ENCODE results near the gene LCE5A.
"Not testable (repeated sequence)": the region's sequence is repeated elsewhere in the genome, so short reads cannot be mapped to it uniquely, and the experiment has no call there.

The LCE5A gene

DNA sequence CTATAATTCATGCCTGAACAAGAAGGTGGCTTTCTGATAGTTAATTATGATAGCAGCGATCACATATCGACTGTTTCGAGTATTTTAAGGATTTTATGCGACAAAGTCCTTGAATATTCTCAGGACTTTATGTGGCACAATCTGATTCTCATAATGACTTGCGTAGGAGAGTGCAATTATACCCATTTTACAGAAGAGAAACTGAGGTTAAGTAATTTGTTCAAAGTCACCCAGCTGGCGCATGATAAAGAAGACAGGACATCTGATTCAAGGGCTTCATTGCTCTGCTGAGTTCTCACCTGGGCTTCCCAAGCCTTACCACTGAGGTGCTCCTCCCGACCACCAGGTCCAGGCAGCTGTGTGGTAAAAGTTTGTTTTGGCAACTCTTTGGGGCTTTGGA is 5.5 kb downstream of the LCE5A start:
- DNase-seq (ENCODE audit: low spot score) = no peak

DNA sequence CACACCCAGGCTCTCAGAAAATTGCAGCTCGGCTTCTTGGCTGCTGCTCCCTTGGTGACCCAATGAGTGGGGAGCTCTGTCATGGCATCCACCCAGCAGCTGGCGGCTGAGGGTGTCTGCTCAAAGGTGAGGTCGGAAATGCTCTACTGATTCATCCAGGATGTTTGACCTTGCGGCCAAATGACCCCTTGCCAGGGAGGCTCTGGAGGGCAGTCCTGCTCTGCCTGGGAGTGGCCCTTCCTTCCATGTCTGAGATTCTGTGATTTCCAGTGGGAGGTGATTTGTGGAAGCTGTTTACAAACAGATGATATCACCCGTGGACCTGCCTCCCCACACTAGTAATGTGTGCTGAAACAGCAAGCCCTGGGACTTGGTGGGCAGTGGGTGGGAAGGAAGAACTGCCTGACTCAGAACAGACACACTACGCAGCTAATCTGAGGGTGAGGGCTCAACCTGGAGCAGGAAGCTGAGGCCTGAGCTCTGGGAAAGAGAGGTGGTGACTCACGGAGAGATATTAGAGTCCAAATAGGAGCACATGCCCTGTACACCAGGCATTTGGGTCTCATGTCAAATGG is 6.7 kb downstream of the LCE5A start:
- no peak for DNase-seq (ENCODE audit: low spot score)

DNA sequence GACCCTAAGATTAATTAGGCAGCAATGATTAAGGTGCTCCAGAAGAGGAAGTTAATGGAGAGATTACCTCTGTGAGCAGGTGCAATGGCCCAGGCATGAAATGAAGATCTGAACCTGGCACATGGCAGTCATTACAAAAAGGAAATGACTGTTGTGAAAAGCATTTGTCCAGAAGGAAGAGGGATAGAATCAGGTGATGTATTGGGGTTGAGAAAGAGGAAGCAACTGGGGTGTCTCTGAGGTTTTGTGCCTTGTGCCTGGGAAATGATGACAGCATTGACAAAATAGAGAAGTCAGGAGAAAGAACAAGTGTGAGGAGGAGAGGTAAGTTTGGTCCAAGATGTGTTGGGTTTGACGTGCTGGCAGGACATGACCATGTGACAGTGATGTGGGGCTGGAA is 9.2 kb downstream of the LCE5A start:
- DNase-seq (ENCODE audit: low spot score) = no peak

DNA sequence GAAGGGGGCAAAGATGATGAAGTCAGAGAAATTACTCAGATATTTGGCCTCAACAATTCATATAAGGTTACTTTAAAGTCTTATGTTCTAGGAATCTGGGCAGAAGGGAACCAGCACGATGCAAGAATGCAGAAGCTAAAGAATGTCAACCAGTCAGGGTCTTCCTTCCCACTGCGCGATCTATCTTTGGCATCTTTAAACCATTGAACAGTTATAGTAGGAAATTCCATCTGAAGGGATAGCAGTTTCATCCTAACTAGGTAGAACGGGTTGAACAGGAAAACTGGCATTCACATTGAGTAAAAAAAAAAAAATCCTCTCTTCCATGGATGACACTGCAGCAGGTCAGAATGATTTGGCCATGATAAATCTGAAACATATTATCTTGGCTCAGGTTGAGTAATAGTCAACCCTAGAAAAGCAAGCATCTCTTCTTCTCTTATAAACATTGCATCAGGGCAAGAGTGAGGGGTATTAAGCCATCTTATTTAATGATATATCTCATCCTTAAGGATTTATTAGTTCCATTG is 10.0 kb downstream of the LCE5A start:
- no peak for DNase-seq (ENCODE audit: low spot score)

DNA sequence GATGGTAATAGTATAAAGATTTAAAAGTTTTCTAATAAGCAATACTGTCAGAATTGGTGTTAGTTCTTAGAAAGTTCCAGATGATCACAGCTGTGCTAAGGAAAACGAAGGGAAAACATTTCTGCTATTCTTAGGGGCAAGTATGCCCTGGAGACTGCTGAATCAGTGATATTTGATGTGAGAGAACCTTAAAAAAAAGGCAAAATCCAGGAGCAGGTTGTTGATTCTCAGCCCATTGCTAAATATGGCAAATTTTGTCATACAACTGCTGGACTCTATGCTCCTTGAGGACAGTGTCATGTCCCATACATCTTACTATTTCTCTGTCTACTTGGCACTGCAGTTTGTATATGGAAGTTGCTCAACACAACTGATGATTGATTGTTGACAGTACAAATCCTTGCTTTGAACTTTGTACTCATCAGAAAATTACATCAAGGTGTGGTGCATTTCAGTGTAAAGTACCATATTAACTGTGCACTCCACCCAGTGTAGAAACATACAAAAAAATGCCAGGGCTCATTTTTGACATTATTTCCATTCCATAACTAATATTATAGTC is 14.6 kb downstream of the LCE5A start:
- no peak for DNase-seq (ENCODE audit: low spot score)

DNA sequence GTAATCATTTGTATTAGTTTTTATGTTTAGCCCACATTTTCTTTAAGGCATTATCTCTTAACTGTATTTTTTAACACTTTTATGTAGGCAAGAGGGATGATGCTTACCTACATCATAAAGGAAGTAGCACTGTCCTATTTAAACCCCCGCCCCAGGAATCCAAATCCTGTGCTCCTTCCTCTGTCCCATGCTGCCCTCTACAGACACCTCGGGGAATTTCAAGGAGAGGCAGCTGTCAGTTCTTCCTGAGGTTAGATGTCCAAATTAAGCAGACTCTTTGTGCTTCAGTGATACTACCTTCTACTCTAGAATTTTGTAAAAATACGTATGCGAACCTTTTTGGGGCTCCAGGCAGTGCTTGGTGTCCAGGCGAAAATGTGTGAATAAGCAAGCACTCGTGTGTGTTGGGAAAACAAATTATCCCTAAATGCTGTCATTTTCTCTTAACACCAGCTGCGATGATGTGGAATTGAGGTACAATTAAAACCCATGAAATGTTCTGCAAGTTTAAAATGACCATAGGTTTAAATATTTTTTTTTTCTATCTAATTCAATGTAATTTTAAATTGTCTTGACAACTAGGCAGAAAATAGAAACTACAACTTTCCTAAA is 22.8 kb downstream of the LCE5A start:
- DNase-seq (ENCODE audit: low spot score) = no peak

DNA sequence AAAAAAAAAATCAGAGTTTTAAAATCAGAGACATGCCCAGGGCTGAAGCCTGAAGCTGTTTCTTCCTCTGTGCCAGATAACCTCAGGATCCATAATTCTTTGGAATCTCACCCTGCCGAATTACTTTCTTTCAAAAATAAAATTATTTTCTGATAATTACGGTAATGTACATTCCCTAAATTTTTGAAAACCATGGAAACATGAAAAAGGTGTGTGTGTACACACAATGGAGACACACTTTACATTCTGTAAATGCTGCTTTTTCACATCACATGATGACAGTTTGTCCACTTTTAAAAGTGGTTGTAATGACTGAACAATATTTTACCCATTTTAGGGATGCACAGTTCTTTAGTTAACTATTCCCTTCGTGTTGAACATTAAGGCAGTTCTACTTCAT is 25.2 kb downstream of the LCE5A start:
- DNase-seq (ENCODE audit: low spot score) = no peak

DNA sequence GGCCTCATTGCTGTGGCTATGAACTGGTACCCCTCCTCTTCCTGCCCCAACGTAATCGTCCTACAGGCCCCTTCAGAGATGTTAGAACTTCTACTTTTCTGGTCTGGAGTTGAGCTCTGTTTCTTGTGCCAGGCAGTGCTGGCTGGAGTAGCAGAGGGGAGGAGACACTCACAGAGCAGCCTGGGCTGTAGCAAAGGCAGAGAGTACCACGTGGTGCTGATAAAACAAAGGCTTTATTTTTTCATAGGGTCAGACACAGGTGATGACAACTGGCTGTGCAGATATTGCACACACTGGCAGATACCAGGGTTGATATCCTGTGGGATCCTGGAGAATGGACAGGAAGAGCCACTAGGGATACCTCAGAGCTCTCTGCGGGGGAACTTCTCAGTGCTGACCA is 26.9 kb downstream of the LCE5A start:
- DNase-seq (ENCODE audit: low spot score) = no peak

DNA sequence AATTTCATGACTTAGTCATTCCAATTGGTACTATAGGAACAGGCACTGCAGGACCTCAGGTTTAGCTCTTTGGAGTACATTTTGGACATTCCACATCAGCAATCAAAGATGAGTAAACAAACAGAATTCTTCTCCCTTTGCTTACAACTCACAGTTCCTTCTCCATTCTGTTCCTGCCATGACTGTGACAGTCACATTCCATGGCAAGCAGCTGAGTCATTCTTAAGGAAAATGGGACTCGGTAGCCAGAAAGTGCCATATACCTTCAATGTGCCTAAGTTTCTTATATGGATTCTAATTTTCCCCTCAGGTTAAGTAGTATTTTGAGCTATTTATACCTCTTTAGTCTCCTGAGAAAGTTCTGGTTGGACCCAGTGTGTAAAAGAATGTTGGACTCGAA is 29.3 kb downstream of the LCE5A start:
- DNase-seq (ENCODE audit: low spot score) = no peak

DNA sequence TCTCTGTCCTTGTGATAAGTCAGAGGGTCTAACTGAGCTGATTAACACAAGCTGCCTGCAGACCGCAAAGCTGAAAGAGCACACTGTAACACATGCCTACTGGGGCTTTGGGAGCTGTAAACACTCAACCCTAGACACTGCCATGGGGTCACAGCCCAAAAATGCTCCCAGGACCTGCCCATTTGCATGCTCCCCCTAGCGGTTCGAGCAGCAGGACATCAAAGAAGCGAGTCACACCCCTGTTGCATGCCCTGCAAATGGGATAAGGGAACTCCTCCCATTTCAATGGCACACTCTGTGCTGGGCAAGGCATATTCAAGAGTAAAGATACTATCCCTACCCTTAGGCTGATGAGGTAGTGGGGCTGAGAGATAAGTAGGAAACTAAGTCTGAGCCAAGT is 33.2 kb downstream of the LCE5A start:
- DNase-seq (ENCODE audit: low spot score) = no peak

DNA sequence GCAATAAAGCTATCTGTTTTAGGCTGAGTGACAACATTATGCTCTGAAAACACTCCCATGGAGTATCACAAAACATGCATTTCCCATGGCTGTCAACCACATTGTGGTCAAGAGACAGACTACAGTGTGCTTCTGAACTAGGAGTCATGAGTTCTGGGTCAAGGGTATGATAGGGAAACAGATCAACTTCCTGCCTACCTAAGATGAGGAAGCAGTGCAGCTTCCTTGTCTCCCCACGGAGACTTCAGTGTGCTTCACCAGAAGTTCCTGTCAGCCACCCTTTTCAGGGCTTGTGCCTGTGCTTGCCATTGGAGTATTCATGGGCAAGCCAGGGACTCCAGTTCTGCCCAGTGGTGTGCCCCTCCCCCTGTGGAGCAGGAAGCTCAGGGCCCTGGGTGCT is 36.1 kb downstream of the LCE5A start:
- DNase-seq (ENCODE audit: low spot score) = no peak

DNA sequence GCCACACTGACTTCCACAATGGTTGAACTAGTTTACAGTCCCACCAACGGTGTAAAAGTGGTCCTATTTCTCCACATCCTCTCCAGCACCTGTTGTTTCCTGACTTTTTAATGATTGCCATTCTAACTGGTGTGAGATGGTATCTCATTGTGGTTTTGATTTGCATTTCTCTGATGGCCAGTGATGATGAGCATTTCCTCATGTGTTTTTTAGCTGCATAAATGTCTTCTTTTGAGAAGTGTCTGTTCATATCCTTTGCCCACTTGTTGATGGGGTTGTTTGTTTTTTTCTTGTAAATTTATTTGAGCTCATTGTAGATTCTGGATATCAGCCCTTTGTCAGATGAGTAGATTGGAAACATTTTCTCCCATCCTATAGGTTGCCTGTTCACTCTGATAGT is 37.8 kb downstream of the LCE5A start:
- not testable (repeated sequence) for DNase-seq (ENCODE audit: low spot score)
